ENCODE results near the gene MFSD2A.

MFSD2A gene

GRCh38 chr1:40014812-40015594 is 60.1 kb downstream of the MFSD2A start:
- no peaks in the 10 kb centered on the region for H3K9me3 ChIP-seq (ENCODE audit: control insufficient read depth in 1 of 2, low read length in 2 of 2)
- H3K27ac ChIP-seq (ENCODE audit: low read length) = no peak overlapping the region
- H3K27me3 ChIP-seq (ENCODE audit: low read depth, low read length) = no peaks in the 10 kb centered on the region
- H3K36me3 ChIP-seq (ENCODE audit: control insufficient read depth in 1 of 2, insufficient read depth in 2 of 2, low read length in 2 of 2) = no peaks in the 10 kb centered on the region
- no peaks in the 10 kb centered on the region for H3K4me1 ChIP-seq (ENCODE audit: control insufficient read depth in 1 of 2, insufficient read depth in 2 of 2, low read length in 2 of 2)
- H3K4me3 ChIP-seq (ENCODE audit: low read depth in 1 of 2, low read length in 2 of 2) = no peak overlapping the region

GRCh38 chr1:40017951-40018575 is 63.1 kb downstream of the MFSD2A start:
- Histone ChIP-seq H3K36me3 (ENCODE audit: control insufficient read depth in 1 of 2, insufficient read depth in 2 of 2, low read length in 2 of 2) (no peaks in the 10 kb centered on the region), H3K4me1 (ENCODE audit: control insufficient read depth in 1 of 2, insufficient read depth in 2 of 2, low read length in 2 of 2) (no peaks in the 10 kb centered on the region), H3K27me3 (ENCODE audit: low read depth, low read length) (no peaks in the 10 kb centered on the region), H3K27ac (ENCODE audit: low read length) (no peak overlapping the region), H3K9me3 (ENCODE audit: control insufficient read depth in 1 of 2, low read length in 2 of 2) (peaks cover 0 to 1% of the 10 kb centered on the region in 2 donors), H3K4me3 (ENCODE audit: low read depth in 1 of 2, low read length in 2 of 2) (no peak overlapping the region)
